ENCODE results near the gene PSORS1C1. TPM values are rescaled to one million over a fixed set of nuclear protein-coding genes. Genes with fewer than 3 reads are reported as not detected.
A peak's percentile ranks its signal among the peaks of the same experiment; 100 is the strongest.

Gene PSORS1C1
- total RNA-seq, 4 donors from 2014 or later: 6.5 to 26.5 (median 22.0) TPM; not detected in 1

DNA sequence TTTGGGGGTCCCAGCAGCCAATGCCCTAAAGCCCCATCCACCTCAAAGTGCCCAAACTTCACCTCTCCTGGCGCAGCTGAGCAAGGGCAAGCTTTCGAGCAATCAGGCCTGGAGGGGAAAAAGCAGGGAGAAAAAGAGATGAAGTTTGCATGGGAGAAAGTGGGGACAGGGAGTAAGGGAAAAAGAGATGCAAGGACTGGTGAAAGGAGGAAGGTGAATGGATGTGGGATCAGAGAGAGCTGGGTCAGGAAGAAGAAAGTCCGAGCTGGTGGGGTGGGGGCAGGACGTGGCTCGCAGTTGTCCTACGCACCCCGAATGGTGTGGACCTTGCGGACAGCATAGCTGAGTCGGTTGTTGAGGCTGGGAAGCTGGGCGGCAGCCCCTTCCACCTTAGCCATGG, 30.8 kb downstream of the PSORS1C1 start:
- no peak for DNase-seq
- peak overlapping the region in 1 of 4 donors; percentile 19 for H3K4me3 ChIP-seq
- H3K36me3 ChIP-seq: peaks cover 0 to 3% (median 0%) of the 10 kb centered on the region in 3 donors
- no peaks in the 10 kb centered on the region for H3K27me3 ChIP-seq
- peaks cover 0 to 16% (median 0%) of the 10 kb centered on the region in 4 donors for H3K4me1 ChIP-seq
- no peaks in the 10 kb centered on the region for H3K9me3 ChIP-seq
- H3K27ac ChIP-seq: peak overlapping the region in 3 of 4 donors; percentile 44 to 91 (median 79)
- TF ChIP-seq, protein P1, sequence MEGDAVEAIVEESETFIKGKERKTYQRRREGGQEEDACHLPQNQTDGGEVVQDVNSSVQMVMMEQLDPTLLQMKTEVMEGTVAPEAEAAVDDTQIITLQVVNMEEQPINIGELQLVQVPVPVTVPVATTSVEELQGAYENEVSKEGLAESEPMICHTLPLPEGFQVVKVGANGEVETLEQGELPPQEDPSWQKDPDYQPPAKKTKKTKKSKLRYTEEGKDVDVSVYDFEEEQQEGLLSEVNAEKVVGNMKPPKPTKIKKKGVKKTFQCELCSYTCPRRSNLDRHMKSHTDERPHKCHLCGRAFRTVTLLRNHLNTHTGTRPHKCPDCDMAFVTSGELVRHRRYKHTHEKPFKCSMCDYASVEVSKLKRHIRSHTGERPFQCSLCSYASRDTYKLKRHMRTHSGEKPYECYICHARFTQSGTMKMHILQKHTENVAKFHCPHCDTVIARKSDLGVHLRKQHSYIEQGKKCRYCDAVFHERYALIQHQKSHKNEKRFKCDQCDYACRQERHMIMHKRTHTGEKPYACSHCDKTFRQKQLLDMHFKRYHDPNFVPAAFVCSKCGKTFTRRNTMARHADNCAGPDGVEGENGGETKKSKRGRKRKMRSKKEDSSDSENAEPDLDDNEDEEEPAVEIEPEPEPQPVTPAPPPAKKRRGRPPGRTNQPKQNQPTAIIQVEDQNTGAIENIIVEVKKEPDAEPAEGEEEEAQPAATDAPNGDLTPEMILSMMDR (IDR thresholded peaks at IDR 0.05): no peak

DNA sequence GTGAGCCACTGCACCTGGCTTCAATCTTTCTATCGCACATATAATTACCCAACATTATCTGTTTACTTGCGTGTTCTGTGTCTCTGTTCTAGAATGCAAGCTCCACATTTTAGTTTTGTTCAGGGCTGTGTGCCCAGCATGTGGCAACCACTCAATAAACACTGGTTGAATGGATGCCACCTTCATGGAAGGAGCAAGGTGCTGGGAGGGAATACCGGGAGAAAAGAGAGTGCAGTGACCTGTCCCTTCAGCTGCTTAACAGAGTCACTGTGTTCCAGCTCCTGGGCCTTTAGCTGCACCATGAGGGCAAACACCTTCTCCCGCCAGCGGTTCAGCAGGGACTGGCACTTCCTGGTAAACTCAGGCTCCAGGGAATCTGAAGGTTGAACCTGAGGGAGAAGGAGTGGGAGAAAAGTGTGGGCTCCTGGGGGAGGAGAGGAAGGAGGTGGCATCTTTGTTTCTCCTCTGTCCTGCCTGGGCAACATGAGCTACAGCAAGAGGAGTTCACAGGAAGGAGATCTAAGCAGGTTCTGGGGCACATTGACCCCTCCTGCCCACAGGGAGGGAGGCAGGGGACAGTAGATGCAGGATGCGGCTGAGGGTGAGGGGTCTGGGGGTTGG, 35.3 kb downstream of the PSORS1C1 start:
- Histone ChIP-seq H3K9me3 (no peaks in the 10 kb centered on the region), H3K27me3 (no peaks in the 10 kb centered on the region), H3K27ac (no peak overlapping the region), H3K4me3 (no peak overlapping the region), H3K4me1 (peaks cover 0 to 7% (median 0%) of the 10 kb centered on the region in 4 donors), H3K36me3 (peaks cover 0 to 16% (median 0%) of the 10 kb centered on the region in 3 donors)
- no peak for DNase-seq
- TF ChIP-seq POLR2A (IDR thresholded peaks at IDR 0.05): no peak
- TF ChIP-seq, protein P1 (IDR thresholded peaks at IDR 0.05): no peak

DNA sequence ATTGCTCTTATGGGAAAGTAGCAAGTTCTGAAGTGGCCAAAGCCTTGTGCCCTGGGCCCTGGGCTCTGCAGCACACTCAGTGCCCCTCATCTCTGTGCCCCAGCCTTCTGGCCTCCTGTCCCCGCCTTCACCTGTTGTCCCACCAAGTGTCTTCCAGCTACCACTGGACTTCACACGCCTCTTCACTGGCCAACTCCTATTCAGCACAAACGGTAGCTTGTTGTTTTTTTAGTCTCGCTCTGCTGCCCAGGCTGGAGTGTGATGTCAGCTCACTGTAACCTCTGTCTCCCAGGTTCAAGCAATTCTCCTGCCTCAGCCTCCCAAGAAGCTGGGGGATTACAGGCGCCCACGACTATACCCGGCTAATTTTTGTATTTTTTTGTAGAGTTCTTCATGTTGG, 38.2 kb downstream of the PSORS1C1 start:
- peaks cover 0 to 16% (median 0%) of the 10 kb centered on the region in 3 donors for H3K36me3 ChIP-seq
- no peak overlapping the region for H3K4me3 ChIP-seq
- H3K9me3 ChIP-seq: no peaks in the 10 kb centered on the region
- TF ChIP-seq POLR2A (IDR thresholded peaks at IDR 0.05): no peak
- TF ChIP-seq, protein P1 (IDR thresholded peaks at IDR 0.05): no peak
- H3K27me3 ChIP-seq: no peaks in the 10 kb centered on the region
- DNase-seq: no peak
- H3K27ac ChIP-seq: no peak overlapping the region
- peaks cover 0 to 9% (median 4%) of the 10 kb centered on the region in 4 donors for H3K4me1 ChIP-seq

DNA sequence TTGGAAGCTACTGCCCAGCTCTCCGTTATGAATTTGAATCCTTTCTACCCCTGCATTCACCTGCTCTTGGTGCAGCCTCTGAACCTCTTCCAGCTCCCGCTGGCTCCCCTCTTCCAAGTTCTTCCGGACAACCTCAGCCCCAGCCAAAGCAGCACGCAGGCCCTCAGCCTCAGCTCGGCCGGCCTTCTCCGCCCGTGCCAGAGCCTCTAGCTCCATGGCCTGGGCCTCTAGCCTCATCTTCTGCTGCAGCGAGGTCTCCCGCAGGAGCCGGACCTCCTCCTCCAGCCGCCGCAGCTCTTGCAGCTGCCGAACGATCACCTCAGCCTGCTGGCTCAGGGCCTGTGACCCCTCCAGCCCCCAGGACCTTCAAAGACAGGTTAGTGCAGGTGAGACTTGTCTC, 39.8 kb downstream of the PSORS1C1 start:
- Histone ChIP-seq H3K4me3 (no peak overlapping the region), H3K9me3 (no peaks in the 10 kb centered on the region), H3K4me1 (peaks cover 0 to 19% (median 9%) of the 10 kb centered on the region in 4 donors), H3K27me3 (no peaks in the 10 kb centered on the region), H3K27ac (no peak overlapping the region), H3K36me3 (peaks cover 0 to 16% (median 0%) of the 10 kb centered on the region in 3 donors)
- no peak for DNase-seq
- TF ChIP-seq, protein P1 (IDR thresholded peaks at IDR 0.05): no peak
- TF ChIP-seq POLR2A (IDR thresholded peaks at IDR 0.05): no peak

DNA sequence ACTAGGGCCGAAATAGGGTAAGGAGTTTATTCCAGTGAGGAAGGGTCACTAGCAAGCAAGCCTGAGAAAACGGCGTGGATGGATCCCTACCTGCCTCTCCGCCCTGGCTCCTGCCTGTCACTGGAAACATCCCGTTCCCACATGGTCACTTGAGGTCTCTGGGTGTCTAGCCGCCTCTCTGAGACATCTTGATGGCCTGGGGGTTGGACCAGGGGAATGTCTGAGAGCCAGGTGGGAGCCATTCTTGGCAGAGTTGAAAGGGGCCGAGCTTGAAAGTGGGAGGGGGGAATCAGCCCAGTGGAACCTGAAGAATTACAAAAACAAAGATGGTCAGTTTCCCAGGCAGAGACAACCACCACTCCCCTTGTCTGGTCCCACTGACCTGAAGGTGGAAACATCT, 42.0 kb downstream of the PSORS1C1 start:
- Histone ChIP-seq H3K4me3 (no peak overlapping the region), H3K27ac (no peak overlapping the region), H3K9me3 (no peaks in the 10 kb centered on the region), H3K4me1 (peaks cover 0 to 22% (median 11%) of the 10 kb centered on the region in 4 donors), H3K36me3 (peaks cover 0 to 8% (median 0%) of the 10 kb centered on the region in 3 donors), H3K27me3 (no peaks in the 10 kb centered on the region)
- TF ChIP-seq, protein P1 (IDR thresholded peaks at IDR 0.05): no peak
- no peak for TF ChIP-seq POLR2A (IDR thresholded peaks at IDR 0.05)
- DNase-seq: no peak

Measured in Peyer's patch (tissue), 4 donors.